Activated CD8-positive, alpha-beta T cell treated with anti-CD3 and anti-CD28 coated beads for 36 hours (primary cell): ENCODE data around the gene PPP1CA. TPM values are rescaled to one million over a fixed set of nuclear protein-coding genes. Genes with fewer than 3 reads are reported as not detected.
A peak's percentile ranks its signal among the peaks of the same experiment; 100 is the strongest.

Source experiments
- ATAC-seq: fragments of 200-7000 bp; cut with Tn5 transposase; one replicate; pipeline ENCODE4 v1.10.0; 2021; ENCODE audit warnings: mild to moderate bottlenecking, moderate library complexity
- CTCF ChIA-PET: fragments of 350-600 bp; sonication (Branson Sonifier 250); formaldehyde crosslinking; loops from one replicate; lab custom pipeline; 2021; ENCODE audit warnings: antibody characterized with exemption; lab: Charles Lee
- POLR2A ChIA-PET: fragments of 350-600 bp; sonication (Branson Sonifier 250); formaldehyde crosslinking; loops from one replicate; lab custom pipeline; 2021; ENCODE audit warnings: antibody characterized with exemption; lab: Charles Lee
- DNase-seq: peaks from one replicate; pipeline ENCODE4 v3.0.0-alpha.2; 2020
- H3K27ac Mint-ChIP-seq: one replicate; pipeline ENCODE4 v1.8.0; 2021; ENCODE audit warnings: mild to moderate bottlenecking, mixed read lengths
- H3K27me3 Mint-ChIP-seq: one replicate; pipeline ENCODE4 v1.8.0; 2021; ENCODE audit warnings: mixed read lengths
- H3K36me3 Mint-ChIP-seq: one replicate; pipeline ENCODE4 v1.8.0; 2021; ENCODE audit warnings: low read depth, mixed read lengths
- H3K4me1 Mint-ChIP-seq: one replicate; pipeline ENCODE4 v1.8.0; 2021; ENCODE audit warnings: low read depth, mixed read lengths
- H3K4me3 Mint-ChIP-seq: one replicate; pipeline ENCODE4 v1.8.0; 2021; ENCODE audit warnings: mild to moderate bottlenecking, moderate library complexity, mixed read lengths
- H3K9me3 Mint-ChIP-seq: one replicate; pipeline ENCODE4 v1.8.0; 2021; ENCODE audit warnings: mixed read lengths
- intact Hi-C: fragments of 100-400 bp; cut with micrococcal nuclease; formaldehyde crosslinking; loops from one replicate; pipeline ENCODE4 v1.10.0; 2022
- total RNA-seq, 2 experiments: library from RNA; stranded (reverse); gene quantifications; one replicate each; pipeline ENCODE4 v1.2.3, GENCODE V29; 2021
- TF ChIP-seq, protein P1 (sequence below): fragments of 200-600 bp; IDR thresholded peaks from one replicate; pipeline ENCODE4 v1.8.0; 2022; ENCODE audit warnings: antibody characterized with exemption, mild to moderate bottlenecking

The PPP1CA gene
- 100 to 1,000 TPM; 249 to 258 TPM for total RNA-seq

DNA sequence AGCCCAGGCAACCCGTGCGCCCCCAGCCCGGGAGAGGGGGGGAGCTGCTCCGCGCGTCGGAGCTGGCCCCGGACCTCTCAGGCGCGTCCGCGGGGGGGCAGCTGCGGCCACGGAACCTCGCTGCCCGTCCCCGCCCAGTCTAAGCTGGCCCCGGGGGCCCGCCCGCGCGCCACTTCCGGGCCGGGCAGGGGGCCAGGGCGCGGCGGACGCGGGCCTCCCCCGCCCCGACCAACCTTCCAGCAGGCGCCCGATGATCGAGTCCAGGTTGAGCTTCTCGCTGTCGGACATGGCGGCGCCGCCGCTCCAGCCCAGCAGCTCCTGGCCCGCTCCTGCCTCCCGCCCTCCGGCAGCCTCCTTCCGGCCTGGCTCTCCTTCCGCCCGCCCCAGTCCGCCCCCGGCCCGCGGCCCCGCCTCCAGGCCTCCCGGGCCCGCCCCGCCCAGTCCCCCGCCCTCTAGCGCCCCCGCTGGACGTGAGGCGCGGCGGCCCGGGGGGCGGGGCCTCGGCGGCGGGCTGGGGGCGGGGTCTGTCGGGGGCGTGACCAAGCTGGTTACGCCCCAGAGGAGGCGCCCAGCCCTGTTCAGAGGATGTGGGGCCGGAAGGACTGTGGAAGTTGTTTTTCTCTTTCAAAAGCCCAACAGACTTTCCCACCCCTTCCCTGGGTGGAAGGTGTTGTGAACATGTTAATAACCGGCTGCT, at the start of gene PPP1CA:
Gene PPP1CA (minus strand): TSS at position 364 of the 697 bp plus-strand sequence. CDS start 76 bp downstream, at position 288.
- TF ChIP-seq, protein P1, sequence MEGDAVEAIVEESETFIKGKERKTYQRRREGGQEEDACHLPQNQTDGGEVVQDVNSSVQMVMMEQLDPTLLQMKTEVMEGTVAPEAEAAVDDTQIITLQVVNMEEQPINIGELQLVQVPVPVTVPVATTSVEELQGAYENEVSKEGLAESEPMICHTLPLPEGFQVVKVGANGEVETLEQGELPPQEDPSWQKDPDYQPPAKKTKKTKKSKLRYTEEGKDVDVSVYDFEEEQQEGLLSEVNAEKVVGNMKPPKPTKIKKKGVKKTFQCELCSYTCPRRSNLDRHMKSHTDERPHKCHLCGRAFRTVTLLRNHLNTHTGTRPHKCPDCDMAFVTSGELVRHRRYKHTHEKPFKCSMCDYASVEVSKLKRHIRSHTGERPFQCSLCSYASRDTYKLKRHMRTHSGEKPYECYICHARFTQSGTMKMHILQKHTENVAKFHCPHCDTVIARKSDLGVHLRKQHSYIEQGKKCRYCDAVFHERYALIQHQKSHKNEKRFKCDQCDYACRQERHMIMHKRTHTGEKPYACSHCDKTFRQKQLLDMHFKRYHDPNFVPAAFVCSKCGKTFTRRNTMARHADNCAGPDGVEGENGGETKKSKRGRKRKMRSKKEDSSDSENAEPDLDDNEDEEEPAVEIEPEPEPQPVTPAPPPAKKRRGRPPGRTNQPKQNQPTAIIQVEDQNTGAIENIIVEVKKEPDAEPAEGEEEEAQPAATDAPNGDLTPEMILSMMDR, result peak; percentile 46
- ChIA-PET POLR2A (interaction anchor here (0.6 to 6.6 kb wide), 20 partner anchors 10 to 178 kb away, joined by 3 to 130 read pairs (median 4); partner anchors contain the start of genes AIP, PITPNM1, PTPRCAP and RAD9A), CTCF (interaction anchor here (0.7 to 3.5 kb wide), 21 partner anchors 10 to 182 kb away, joined by 3 to 21 read pairs (median 6); partner anchors contain the start of genes GSTP1, PITPNM1, POLD4 and PTPRCAP)

DNA sequence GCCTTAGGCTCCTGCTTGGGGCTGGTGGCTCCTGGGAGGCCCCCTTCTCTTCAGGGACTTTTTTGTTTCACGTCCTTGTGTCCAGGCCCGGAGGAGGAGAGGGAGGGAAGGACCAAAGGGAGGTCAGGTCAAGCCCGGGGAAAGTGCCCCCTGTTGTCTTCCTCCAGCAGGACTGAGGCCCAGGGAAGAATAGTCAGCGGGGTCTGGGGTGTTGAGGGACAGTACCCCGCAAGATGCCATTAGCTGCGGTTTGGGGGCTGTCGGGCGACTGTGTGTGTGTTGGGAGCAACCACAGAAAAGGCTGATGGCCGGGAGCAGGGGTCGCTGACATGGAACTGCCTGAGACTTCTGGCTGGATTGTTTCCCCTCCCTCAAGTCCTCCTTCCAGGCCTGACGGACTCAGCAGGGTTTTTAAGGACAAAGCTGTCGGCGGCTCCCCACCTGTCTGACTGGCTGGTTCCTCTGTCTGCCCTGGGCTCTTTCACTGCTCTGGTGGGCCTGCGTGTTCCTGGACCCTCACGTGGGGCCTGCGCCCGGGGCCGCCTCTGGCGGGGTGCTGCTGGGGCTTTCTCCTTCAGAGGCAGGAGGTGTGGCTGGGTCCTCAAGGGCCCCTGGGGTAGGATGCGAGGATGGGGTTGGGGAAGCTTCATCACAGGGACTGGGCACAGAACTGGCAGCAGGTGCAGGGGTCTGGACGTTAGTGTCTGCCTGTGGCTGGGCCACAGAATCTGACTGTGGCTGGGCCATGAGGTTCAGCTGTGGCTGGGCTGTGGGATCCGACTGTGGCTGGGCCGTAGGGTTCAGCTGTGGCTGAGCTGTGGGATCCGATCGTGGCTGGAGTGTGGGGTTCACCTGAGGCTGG, 49.4 kb upstream of the PPP1CA start:
- TF ChIP-seq, protein P1, result no peak

More for the DNA sequence above, at the start of gene PPP1CA:
- H3K27me3 Mint-ChIP-seq, result no peaks in the 10 kb centered on the region
- intact Hi-C loops, result loop anchor here (10.0 kb wide), 1 partner anchor 83 kb away; the partner anchor contains the start of gene AIP
- H3K4me3 Mint-ChIP-seq, result peak within 1 kb of the TSS; percentile 87
- peak within 1 kb of the TSS; percentile 86 for H3K27ac Mint-ChIP-seq
- H3K9me3 Mint-ChIP-seq, result no peaks in the 10 kb centered on the region
- H3K36me3 Mint-ChIP-seq, result peaks cover 56% of the 10 kb centered on the region
- DNase-seq (peak; percentile 91), ATAC-seq (peak; percentile 73)
- H3K4me1 Mint-ChIP-seq, result peaks cover 40% of the 10 kb centered on the region

DNA sequence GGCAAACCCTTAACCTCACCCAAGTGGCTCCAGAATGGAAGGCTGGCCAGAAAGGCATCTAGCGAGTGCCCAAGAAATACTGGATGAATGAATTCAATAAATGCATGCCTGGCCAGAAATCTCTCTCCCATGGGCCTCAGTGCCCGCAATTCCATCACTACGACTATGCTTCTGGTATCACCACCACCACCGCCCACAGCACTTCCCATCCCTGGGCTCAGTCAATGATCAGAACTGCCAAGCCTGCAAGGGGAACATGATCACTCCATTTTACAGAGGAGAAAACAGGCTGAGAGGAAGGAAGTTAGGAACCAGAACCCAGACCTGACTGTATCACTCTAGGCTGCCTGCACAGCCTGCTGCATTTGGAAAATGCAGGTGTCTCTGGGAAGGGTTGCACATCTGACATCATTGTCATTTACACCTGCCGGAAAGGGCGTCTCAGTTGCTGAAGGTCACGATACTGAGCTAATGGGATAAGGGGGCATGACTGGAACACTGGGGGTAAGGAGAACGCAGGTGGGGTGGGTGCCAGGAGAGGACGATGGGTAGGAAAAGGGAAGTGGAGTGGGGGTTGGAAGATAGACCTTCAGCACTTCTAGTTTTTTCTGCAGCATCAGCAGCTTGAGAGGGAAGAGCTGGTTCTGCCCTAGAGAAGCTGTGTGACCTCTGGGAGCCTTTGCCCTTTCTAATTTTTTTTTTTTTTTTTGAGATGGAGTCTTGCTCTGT, 47.6 kb upstream of the PPP1CA start:
- Mint-ChIP-seq H3K4me1 (peaks cover 42% of the 10 kb centered on the region), H3K4me3 (no peak overlapping the region), H3K27ac (no peak overlapping the region), H3K36me3 (no peaks in the 10 kb centered on the region), H3K27me3 (no peaks in the 10 kb centered on the region), H3K9me3 (no peaks in the 10 kb centered on the region)
- intact Hi-C loops, result no loop called here
- DNase-seq (no peak), ATAC-seq (no peak)
- POLR2A ChIA-PET, result interaction anchor here (2.0 kb wide), 1 partner anchor 10 kb away, joined by 6 read pairs; no protein-coding TSS in a partner anchor
- CTCF ChIA-PET, result interaction anchor here (1.3 kb wide), 1 partner anchor 98 kb away, joined by 3 read pairs; no protein-coding TSS in a partner anchor
- TF ChIP-seq, protein P1, result no peak

More for the DNA sequence above, 49.4 kb upstream of the PPP1CA start:
- POLR2A ChIA-PET, result interaction anchor here (0.9 to 2.2 kb wide), 8 partner anchors 10 to 55 kb away, joined by 3 to 11 read pairs (median 3); partner anchors contain the start of genes PITPNM1, PPP1CA and PTPRCAP
- Mint-ChIP-seq H3K4me3 (no peak overlapping the region), H3K27ac (no peak overlapping the region), H3K4me1 (peaks cover 25% of the 10 kb centered on the region), H3K9me3 (no peaks in the 10 kb centered on the region), H3K27me3 (no peaks in the 10 kb centered on the region), H3K36me3 (no peaks in the 10 kb centered on the region)
- CTCF ChIA-PET, result interaction anchor here (1.2 kb wide), 1 partner anchor 68 kb away, joined by 3 read pairs; no protein-coding TSS in a partner anchor
- DNase-seq, result no peak
- intact Hi-C loops, result no loop called here
- ATAC-seq, result no peak

DNA sequence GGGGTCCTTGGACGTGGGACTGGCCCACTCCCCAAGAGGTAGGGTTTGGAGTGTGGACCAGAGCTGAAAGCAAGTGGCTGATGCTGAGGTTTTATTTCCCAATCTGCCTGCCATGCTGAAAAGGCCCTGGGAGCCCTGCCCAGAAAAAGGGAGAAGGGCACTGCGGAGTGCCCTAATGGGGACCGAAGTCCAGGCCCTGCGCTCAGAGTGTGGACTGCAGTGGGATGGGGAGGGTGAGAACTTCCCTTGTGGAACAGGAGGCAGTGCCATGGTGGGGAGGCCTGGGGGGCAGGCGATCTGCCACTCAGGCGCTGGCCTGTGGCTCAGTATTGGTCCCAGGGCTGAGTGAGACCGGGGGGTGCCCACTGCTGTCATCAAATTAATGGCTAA, 46.6 kb upstream of the PPP1CA start:
- H3K9me3 Mint-ChIP-seq, result no peaks in the 10 kb centered on the region
- no peaks in the 10 kb centered on the region for H3K36me3 Mint-ChIP-seq
- H3K27me3 Mint-ChIP-seq, result no peaks in the 10 kb centered on the region
- TF ChIP-seq, protein P1, result no peak
- DNase-seq (no peak), ATAC-seq (no peak)
- no peak overlapping the region for H3K27ac Mint-ChIP-seq
- H3K4me3 Mint-ChIP-seq, result no peak overlapping the region
- intact Hi-C loops, result no loop called here
- ChIA-PET POLR2A (interaction anchor here (0.8 to 2.0 kb wide), 4 partner anchors 9 to 47 kb away, joined by 3 to 6 read pairs (median 3); partner anchors contain the start of genes PPP1CA and PTPRCAP), CTCF (interaction anchor here (1.1 kb wide), 1 partner anchor 21 kb away, joined by 3 read pairs; no protein-coding TSS in a partner anchor)
- peaks cover 46% of the 10 kb centered on the region for H3K4me1 Mint-ChIP-seq
